Testis (tissue), 3 donors: ENCODE data around the gene FBXO46. TPM values are rescaled to one million over a fixed set of nuclear protein-coding genes. Genes with fewer than 3 reads are reported as not detected.

ENCODE experiments used
- DNase-seq: peaks from one replicate; pipeline ENCODE4 v3.0.0-alpha.2; 2019
- H3K27ac ChIP-seq, 2 donors: fragments of 200-600 bp; sonication (generic); one replicate each; pipeline ENCODE4 v1.5.1; 2019
- H3K27me3 ChIP-seq: fragments of 200-600 bp; sonication (generic); one replicate; pipeline ENCODE4 v1.5.1; 2019
- H3K36me3 ChIP-seq: fragments of 200-600 bp; sonication (generic); one replicate; pipeline ENCODE4 v1.5.1; 2017; ENCODE audit warnings: low read depth; ENCODE audit errors: missing control alignments
- H3K4me1 ChIP-seq: fragments of 200-600 bp; sonication (generic); one replicate; pipeline ENCODE4 v1.5.1; 2019
- H3K4me3 ChIP-seq, 2 donors: fragments of 200-600 bp; sonication (generic); one replicate each; pipeline ENCODE4 v1.5.1; 2017 to 2019
- H3K9me3 ChIP-seq: fragments of 200-600 bp; sonication (generic); one replicate; pipeline ENCODE4 v1.5.1; 2017
- CTCF ChIP-seq, 3 experiments: fragments of 450-650 bp in 2 of 3; fragments of 200-600 bp in 1 of 3; sonication (generic) in 1 of 3; IDR thresholded peaks; one replicate each; pipeline ENCODE4 v1.5.1; 2016 to 2019; ENCODE audit warnings: antibody characterized with exemption in 3 of 3, mild to moderate bottlenecking in 2 of 3, moderate library complexity in 1 of 3
- POLR2A ChIP-seq: fragments of 450-650 bp; IDR thresholded peaks from one replicate; pipeline ENCODE4 v1.6.1; 2017; ENCODE audit warnings: antibody characterized with exemption, mild to moderate bottlenecking, moderate library complexity
- WGBS, 2 donors: methylation state at CpG; one replicate each; pipeline ENCODE4 v1.1.5; 2018; 5-methylcytosine and 5-hydroxymethylcytosine counted together
- intact Hi-C: fragments of 100-400 bp; cut with DNase I; formaldehyde crosslinking; loops from one replicate; pipeline ENCODE4 v1.15.1; 2023; ENCODE audit warnings: low total_unique reads
- polyA plus RNA-seq: library from polyadenylated mRNA; stranded (reverse); fragments of 350-450 nt; fragmentation: Illumina TruSeq; extraction: RNeasy Lipid Tissue Mini Kit (QIAGEN cat#74804); gene quantifications from one replicate; pipeline ENCODE4 v1.2.3, GENCODE V29; 2014; ENCODE audit warnings: low read depth, low replicate concordance; ENCODE audit not compliant: insufficient read depth
- total RNA-seq, 2 donors: library from RNA; depleted of rRNA; stranded (reverse); fragments of >200 nt; gene quantifications; one replicate each; pipeline ENCODE4 v1.2.3, GENCODE V29; 2016

The FBXO46 gene
- total and polyA plus RNA-seq, 3 donors from 2014 or later, result 20.1 to 24.2 (median 22.4) TPM

- no peak overlapping the region for H3K27ac ChIP-seq
- intact Hi-C loops, result loop anchor here (10.0 kb wide), 1 partner anchor 107 kb away; the partner anchor contains the start of gene IRF2BP1
These were observed 46.8 kb upstream of the FBXO46 start for GRCh38 chr19:45777395-45777961.

GRCh38 chr19:45774765-45775164 is 44.1 kb upstream of the FBXO46 start:
- Histone ChIP-seq H3K36me3 (no peaks in the 10 kb centered on the region), H3K9me3 (no peaks in the 10 kb centered on the region), H3K4me3 (no peak overlapping the region), H3K4me1 (peaks cover 12% of the 10 kb centered on the region), H3K27me3 (no peaks in the 10 kb centered on the region), H3K27ac (no peak overlapping the region)
- intact Hi-C loops, result loop anchor here (10.0 kb wide), 1 partner anchor 110 kb away; the partner anchor contains the start of gene IRF2BP1
- WGBS, 2 donors, result 85 to 90% methylated on average over 9 of the region's 9 CpGs
- DNase-seq, result no peak
- TF ChIP-seq CTCF (IDR thresholded peaks at IDR 0.05) (no peak), POLR2A (no peak)

More at GRCh38 chr19:45777395-45777961, 46.8 kb upstream of the FBXO46 start:
- DNase-seq, result no peak
- Histone ChIP-seq H3K9me3 (no peaks in the 10 kb centered on the region), H3K36me3 (no peaks in the 10 kb centered on the region), H3K4me3 (no peak overlapping the region), H3K27me3 (no peaks in the 10 kb centered on the region), H3K4me1 (peaks cover 18% of the 10 kb centered on the region)
- WGBS, 2 donors, result 96 to 97% methylated on average over 27 to 34 of the region's 34 CpGs
- TF ChIP-seq POLR2A, result no peak
- no peak for TF ChIP-seq CTCF (IDR thresholded peaks at IDR 0.05)

DNA sequence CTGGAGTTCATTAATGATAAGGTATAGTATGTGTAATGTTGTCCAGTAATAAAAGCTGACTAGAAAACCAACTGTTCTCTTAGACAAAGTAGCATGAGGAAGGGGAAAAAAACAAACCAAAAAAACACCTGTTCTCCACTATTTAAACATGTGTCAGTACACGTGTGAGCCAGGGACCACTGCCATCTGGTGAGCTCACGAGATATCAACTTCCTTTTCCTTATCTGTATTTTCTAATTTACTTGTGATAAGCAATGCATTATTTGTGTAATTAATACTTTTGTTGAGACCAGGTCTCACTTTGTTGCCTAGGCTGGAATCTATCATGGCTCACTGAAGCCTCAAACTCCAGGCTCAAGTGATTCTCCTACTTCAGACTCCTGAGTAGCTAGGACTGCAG is 42.7 kb upstream of the FBXO46 start:
- no peak for TF ChIP-seq POLR2A
- no peak for TF ChIP-seq CTCF (IDR thresholded peaks at IDR 0.05)
- intact Hi-C loops, result loop anchor here (10.0 kb wide), 1 partner anchor 111 kb away; the partner anchor contains the start of gene IRF2BP1
- Histone ChIP-seq H3K4me3 (no peak overlapping the region), H3K9me3 (no peaks in the 10 kb centered on the region), H3K36me3 (no peaks in the 10 kb centered on the region), H3K27me3 (no peaks in the 10 kb centered on the region), H3K4me1 (peaks cover 9% of the 10 kb centered on the region), H3K27ac (no peak overlapping the region)
- 59 to 60% methylated on average over 2 of the region's 2 CpGs for WGBS, 2 donors
- DNase-seq, result no peak

- intact Hi-C loops, result loop anchor here (10.0 kb wide), 1 partner anchor 112 kb away; the partner anchor contains the start of gene IRF2BP1
- Histone ChIP-seq H3K9me3 (no peaks in the 10 kb centered on the region), H3K36me3 (no peaks in the 10 kb centered on the region), H3K4me1 (peaks cover 9% of the 10 kb centered on the region), H3K27ac (no peak overlapping the region), H3K4me3 (no peak overlapping the region), H3K27me3 (no peaks in the 10 kb centered on the region)
- no peak for TF ChIP-seq POLR2A
- TF ChIP-seq CTCF (IDR thresholded peaks at IDR 0.05), result no peak
- WGBS, 2 donors, result 94 to 100% methylated on average over 2 to 3 of the region's 3 CpGs
- DNase-seq, result no peak
These were observed 42.2 kb upstream of the FBXO46 start for GRCh38 chr19:45772912-45773311.
